SK-N-SH (cell line): ENCODE measurements around the gene TAP1. TPM values are rescaled to one million over a fixed set of nuclear protein-coding genes. Genes with fewer than 3 reads are reported as not detected.

Experiments
- CTCF ChIA-PET: fragments of 300-600, 350-600 bp; formaldehyde crosslinking; extraction: SDS; loops from one replicate; lab custom pipeline; 2021; lab: Yijun Ruan, JAX
- POLR2A ChIA-PET: fragments of 350-600 bp; sonication (Branson Sonifier 250); formaldehyde crosslinking; extraction: SDS; loops from one replicate; lab custom pipeline; 2020; ENCODE audit warnings: antibody characterized with exemption, inconsistent platforms; lab: Yijun Ruan, JAX
- DNase-seq: peaks from one replicate; pipeline ENCODE4 v3.0.0; 2012
- H2AFZ ChIP-seq: fragments of 200-600 bp; sonication (generic); 2 replicates; pipeline ENCODE4 v1.8.1; 2016; ENCODE audit warnings: antibody characterized with exemption, mild to moderate bottlenecking, low read depth
- H3F3A ChIP-seq: fragments of 200-600 bp; sonication (generic); replicated peaks from 2 replicates; pipeline ENCODE3; 2016; ENCODE audit warnings: antibody characterized with exemption, mild to moderate bottlenecking; ENCODE audit not compliant: insufficient read depth
- H3K27ac ChIP-seq, 2 experiments: fragments of 200-500 bp in 1 of 2; fragments of 200-600 bp in 1 of 2; sonication (Bioruptor generic) in 1 of 2; sonication (generic), shearing (Covaris generic) in 1 of 2; 2 replicates each; pipeline versions ENCODE4 v1.5.1 to v1.6.1; 2014 to 2016; ENCODE audit warnings: low read depth in 2 of 2, inconsistent platforms in 1 of 2, low read length in 1 of 2, mild to moderate bottlenecking in 1 of 2, mixed read lengths in 1 of 2
- H3K27me3 ChIP-seq: fragments of 200-600 bp; sonication (generic), shearing (Covaris generic); 2 replicates; pipeline ENCODE4 v1.6.1; 2016; ENCODE audit warnings: mixed run types; ENCODE audit not compliant: insufficient read depth
- H3K36me3 ChIP-seq, 2 experiments: fragments of 200-500 bp in 1 of 2; fragments of 200-600 bp in 1 of 2; sonication (Bioruptor generic) in 1 of 2; sonication (generic) in 1 of 2; replicated peaks in 1 of 2; 2 replicates each; pipeline versions ENCODE3 to v1.5.1; 2014 to 2016; ENCODE audit warnings: low read length in 1 of 2, mild to moderate bottlenecking in 1 of 2; ENCODE audit not compliant: insufficient read depth in 2 of 2, control insufficient read depth in 1 of 2
- H3K4me1 ChIP-seq, 2 experiments: fragments of 200-500 bp in 1 of 2; fragments of 200-600 bp in 1 of 2; sonication (Bioruptor generic) in 1 of 2; sonication (generic), shearing (Covaris generic) in 1 of 2; 2 replicates each; pipeline versions ENCODE4 v1.5.1 to v1.6.1; 2014 to 2016; ENCODE audit warnings: low read depth in 1 of 2, low read length in 1 of 2, mixed run types in 1 of 2; ENCODE audit not compliant: insufficient read depth in 2 of 2, control insufficient read depth in 1 of 2
- H3K4me2 ChIP-seq: fragments of 200-600 bp; sonication (generic), shearing (Covaris generic); 2 replicates; pipeline ENCODE4 v1.6.1; 2017; ENCODE audit warnings: mixed run types
- H3K4me3 ChIP-seq, 2 experiments: fragments of 200-500 bp in 1 of 2; fragments of 200-600 bp in 1 of 2; sonication (Bioruptor generic) in 1 of 2; sonication (generic), shearing (Covaris generic) in 1 of 2; 2 replicates each; pipeline versions ENCODE4 v1.5.1 to v1.8.1; 2014 to 2016; ENCODE audit warnings: low read depth in 2 of 2, inconsistent platforms in 1 of 2, low read length in 1 of 2, mild to moderate bottlenecking in 1 of 2, mixed read lengths in 1 of 2, moderate library complexity in 1 of 2
- H3K79me2 ChIP-seq: fragments of 200-600 bp; sonication (generic); 2 replicates; pipeline ENCODE4 v1.8.1; 2017; ENCODE audit warnings: mild to moderate bottlenecking; ENCODE audit not compliant: insufficient read depth
- H3K9ac ChIP-seq: fragments of 200-600 bp; sonication (generic); 2 replicates; pipeline ENCODE4 v1.6.1; 2017; ENCODE audit warnings: mixed run types
- H3K9me2 ChIP-seq: fragments of 200-600 bp; sonication (generic); 2 replicates; pipeline ENCODE4 v1.6.1; 2017; ENCODE audit warnings: mixed run types
- H3K9me3 ChIP-seq: fragments of 200-600 bp; sonication (generic); 2 replicates; pipeline ENCODE4 v1.6.1; 2017; ENCODE audit warnings: mixed run types, mild to moderate bottlenecking, moderate library complexity
- H4K20me1 ChIP-seq: fragments of 200-600 bp; sonication (generic); 2 replicates; pipeline ENCODE4 v1.6.1; 2017; ENCODE audit warnings: mild to moderate bottlenecking, mixed run types; ENCODE audit not compliant: insufficient read depth
- FOXJ3 ChIP-seq: sonication (generic); formaldehyde crosslinking; IDR thresholded peaks from 2 replicates; pipeline ENCODE4 v1.5.1; 2020; ENCODE audit warnings: mild to moderate bottlenecking, missing genetic modification reagents
- PBX3 ChIP-seq: IDR thresholded peaks from 2 replicates; pipeline ENCODE4; 2012
- POLR2AphosphoS5 ChIP-seq: IDR thresholded peaks from 2 replicates; pipeline ENCODE4 v1.6.1; 2012; ENCODE audit warnings: low read depth, low read length
- REST ChIP-seq: IDR thresholded peaks from 2 replicates; pipeline ENCODE4 v1.6.1; 2012; ENCODE audit warnings: mild to moderate bottlenecking, low read depth, low read length, moderate library complexity
- TAF1 ChIP-seq: IDR thresholded peaks from 2 replicates; pipeline ENCODE4 v1.6.1; 2012; ENCODE audit warnings: low read depth, mild to moderate bottlenecking, low read length, moderate library complexity, borderline replicate concordance
- USF2 ChIP-seq: fragments of 150-350 bp; IDR thresholded peaks from 2 replicates; pipeline ENCODE4 v1.6.1; 2017; ENCODE audit warnings: antibody characterized with exemption, low read length, low read depth, borderline replicate concordance
- WGBS: methylation state at CpG from one replicate; pipeline ENCODE4 v1.1.6; 2017; ENCODE audit warnings: low lambda C conversion rate; 5-methylcytosine and 5-hydroxymethylcytosine counted together
- polyA plus RNA-seq, 3 experiments: library from polyadenylated mRNA; depleted of rRNA; stranded (reverse); fragments of >200 nt; gene quantifications; 2 replicates each; pipeline ENCODE4 v1.2.3, GENCODE V29; 2012

The TAP1 gene
- polyA plus RNA-seq, 1 of the 3 experiments (the other 2 are of a cell fraction): 31.1 TPM

GRCh38 chr6:32842690-32843089, 10.8 kb downstream of the TAP1 start:
- no peaks in the 10 kb centered on the region for H4K20me1 ChIP-seq
- H3K9me2 ChIP-seq: no peaks in the 10 kb centered on the region
- ChIA-PET CTCF (interaction anchor here (0.8 to 6.3 kb wide), 3 partner anchors 10 to 23 kb away, joined by 3 to 223 read pairs (median 29); partner anchors contain the start of genes PSMB9 and TAP1), POLR2A (no interaction called here)
- H3K4me1 ChIP-seq: peaks cover 0 to 16% of the 10 kb centered on the region in 2 experiments; a peak in 1 of 4 replicates
- H3F3A ChIP-seq: peaks cover 8% of the 10 kb centered on the region
- H2AFZ ChIP-seq: no peak overlapping the region
- H3K9ac ChIP-seq: no peak overlapping the region
- DNase-seq: no peak
- no peak for TF ChIP-seq FOXJ3 (CRISPR knock-in tag)
- H3K4me2 ChIP-seq: no peak overlapping the region
- no peaks in the 10 kb centered on the region for H3K79me2 ChIP-seq
- H3K36me3 ChIP-seq: peaks cover 5 to 25% of the 10 kb centered on the region in 2 experiments
- no peaks in the 10 kb centered on the region for H3K27me3 ChIP-seq
- no peak overlapping the region for H3K4me3 ChIP-seq
- H3K9me3 ChIP-seq: no peaks in the 10 kb centered on the region
- 93% methylated on average over 7 of the region's 8 CpGs for WGBS
- H3K27ac ChIP-seq: no peak overlapping the region

- Histone ChIP-seq H2AFZ (no peak overlapping the region), H3K4me2 (no peak overlapping the region), H3K27ac (no peak overlapping the region), H4K20me1 (no peaks in the 10 kb centered on the region), H3K4me3 (no peak overlapping the region), H3K27me3 (no peaks in the 10 kb centered on the region), H3K9me2 (no peaks in the 10 kb centered on the region), H3K9ac (no peak overlapping the region), H3K36me3 (peaks cover 5 to 20% of the 10 kb centered on the region in 2 experiments), H3K4me1 (peaks cover 0 to 20% of the 10 kb centered on the region in 2 experiments; a peak in 1 of 4 replicates), H3K9me3 (no peaks in the 10 kb centered on the region), H3K79me2 (no peaks in the 10 kb centered on the region), H3F3A (peaks cover 8% of the 10 kb centered on the region)
- DNase-seq: no peak
- TF ChIP-seq USF2: no peak
- no peak for TF ChIP-seq POLR2AphosphoS5
- no peak for TF ChIP-seq TAF1
- no peak for TF ChIP-seq PBX3
- 0 out of 2 replicates have a peak, but pooled peaks have one; percentile 12 for TF ChIP-seq REST
- ChIA-PET CTCF (interaction anchor here (0.8 to 6.3 kb wide), 4 partner anchors 9 to 91 kb away, joined by 3 to 223 read pairs (median 16); partner anchors contain the start of genes PSMB9 and TAP1), POLR2A (no interaction called here)
- WGBS: 96% methylated on average over 5 of the region's 6 CpGs
Measured at GRCh38 chr6:32842021-32842650, 11.4 kb downstream of the TAP1 start.
